AG09309 (cell line): ENCODE measurements around the gene UIMC1.

Experiments used
- DNase-seq: peaks from one replicate; pipeline ENCODE4 v3.0.0-alpha.2; 2010; ENCODE audit warnings: low read depth
- H3K4me3 ChIP-seq: 2 replicates; pipeline ENCODE4 v1.5.1; 2011; ENCODE audit warnings: mild to moderate bottlenecking, low read depth, low read length, moderate library complexity; ENCODE audit not compliant: control insufficient read depth
- CTCF ChIP-seq: IDR thresholded peaks from 2 replicates; pipeline ENCODE4 v1.5.1; 2011; ENCODE audit warnings: mild to moderate bottlenecking, low read depth, low read length, inconsistent platforms; ENCODE audit not compliant: insufficient read depth, control insufficient read depth; ENCODE audit errors: missing control alignments

The UIMC1 gene

GRCh38 chr5:176881021-176881749, 125.4 kb downstream of the UIMC1 start:
- DNase-seq: no peak
- no peak overlapping the region for H3K4me3 ChIP-seq
- no peak for TF ChIP-seq CTCF

- no peak for TF ChIP-seq CTCF
- no peak overlapping the region for H3K4me3 ChIP-seq
- DNase-seq: no peak
Measured at GRCh38 chr5:176880366-176881020, 126.1 kb downstream of the UIMC1 start.

DNA sequence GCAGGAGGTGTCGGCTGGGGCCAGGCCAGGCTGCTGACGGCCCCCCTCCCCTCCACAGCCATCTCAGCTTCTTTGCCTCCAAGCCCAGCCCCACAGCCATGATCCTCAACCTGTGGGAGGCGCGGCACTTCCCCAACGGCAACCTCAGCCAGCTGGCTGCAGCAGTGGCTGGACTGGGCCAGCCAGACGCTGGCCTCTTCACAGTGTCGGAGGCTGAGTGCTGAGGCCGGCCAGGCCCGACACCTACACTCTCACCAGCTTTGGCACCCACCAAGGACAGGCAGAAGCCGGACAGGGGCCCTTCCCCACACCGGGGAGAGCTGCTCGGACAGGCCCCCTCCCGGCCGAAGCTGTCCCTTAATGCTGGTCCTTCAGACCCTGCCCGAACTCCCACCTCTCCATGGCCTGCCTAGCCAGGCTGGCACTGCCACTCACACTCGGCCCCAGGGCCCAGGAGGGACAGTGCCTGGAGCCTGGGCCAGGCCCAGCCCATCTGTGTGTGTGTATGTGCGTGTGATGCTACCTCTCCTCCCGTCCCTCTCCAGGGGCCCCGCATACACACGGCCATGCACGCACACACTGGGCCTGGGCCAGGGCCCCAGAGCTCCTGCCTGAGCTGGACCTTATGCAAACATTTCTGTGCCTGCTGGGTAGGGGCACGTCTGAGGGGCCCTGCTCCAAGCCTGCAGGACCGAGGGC, 126.8 kb downstream of the UIMC1 start:
- H3K4me3 ChIP-seq: no peak overlapping the region
- no peak for TF ChIP-seq CTCF
- DNase-seq: no peak

GRCh38 chr5:176878906-176879662, 127.5 kb downstream of the UIMC1 start:
- no peak for TF ChIP-seq CTCF

DNA sequence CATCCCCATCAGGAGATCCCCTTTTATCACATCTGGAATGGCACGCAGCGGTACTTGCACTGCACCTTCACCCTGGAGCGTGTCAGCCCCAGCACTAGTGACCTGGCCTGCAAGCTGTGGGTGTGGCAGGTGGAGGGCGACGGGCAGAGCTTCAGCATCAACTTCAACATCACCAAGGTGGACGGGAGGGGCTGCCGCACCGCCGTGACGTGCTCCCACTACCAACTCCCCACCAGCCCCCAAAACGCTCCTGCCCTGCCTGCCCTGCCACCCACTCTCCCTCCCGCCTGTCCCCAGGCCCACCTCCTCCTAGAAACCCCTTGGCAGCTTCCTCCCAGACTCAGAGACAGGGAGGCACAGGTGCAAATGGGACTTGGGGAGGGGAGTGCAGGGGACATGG, 128.1 kb downstream of the UIMC1 start:
- TF ChIP-seq CTCF: no peak
- no peak for DNase-seq
- H3K4me3 ChIP-seq: no peak overlapping the region

More at GRCh38 chr5:176878906-176879662, 127.5 kb downstream of the UIMC1 start:
- no peak for DNase-seq
- no peak overlapping the region for H3K4me3 ChIP-seq

- DNase-seq: no peak
- no peak overlapping the region for H3K4me3 ChIP-seq
- no peak for TF ChIP-seq CTCF
Measured at GRCh38 chr5:176877793-176878331, 128.7 kb downstream of the UIMC1 start.
